Type B pancreatic cell (in vitro differentiated cells): ENCODE results near the gene LAMC3. TPM values are rescaled to one million over a fixed set of nuclear protein-coding genes. Genes with fewer than 3 reads are reported as not detected.

Source experiments
- DNase-seq: peaks from one replicate; pipeline ENCODE4 v3.0.0; 2021; ENCODE audit warnings: mixed read lengths; ENCODE audit not compliant: unreplicated experiment; ENCODE audit errors: extremely low spot score
- H3K27ac Mint-ChIP-seq: 2 replicates; pipeline ENCODE4 v1.8.0; 2021; ENCODE audit warnings: mild to moderate bottlenecking, mixed read lengths
- H3K27me3 Mint-ChIP-seq: 2 replicates; pipeline ENCODE4 v1.8.0; 2021; ENCODE audit warnings: mixed read lengths
- H3K36me3 Mint-ChIP-seq: 2 replicates; pipeline ENCODE4 v1.8.0; 2021; ENCODE audit warnings: mixed read lengths
- H3K4me1 Mint-ChIP-seq: one replicate; pipeline ENCODE4 v1.8.0; 2021; ENCODE audit warnings: mixed read lengths; ENCODE audit not compliant: unreplicated experiment
- H3K4me3 Mint-ChIP-seq: 2 replicates; pipeline ENCODE4 v1.8.0; 2021; ENCODE audit warnings: mild to moderate bottlenecking, mixed read lengths
- H3K9me3 Mint-ChIP-seq: 2 replicates; pipeline ENCODE4 v1.8.0; 2021; ENCODE audit warnings: mixed read lengths
- total RNA-seq: library from RNA; stranded (reverse); gene quantifications from 2 replicates; pipeline ENCODE4 v1.2.1, GENCODE V29; 2021; ENCODE audit warnings: low replicate concordance
- TF ChIP-seq, protein P1 (sequence below): fragments of 200-600 bp; sonication (generic); conservative IDR thresholded peaks from 2 replicates; pipeline ENCODE4 v1.5.0; 2021; ENCODE audit warnings: antibody characterized with exemption, mild to moderate bottlenecking

Gene LAMC3
- total RNA-seq, 1 donor from 2014 or later: 7.2 TPM

DNA sequence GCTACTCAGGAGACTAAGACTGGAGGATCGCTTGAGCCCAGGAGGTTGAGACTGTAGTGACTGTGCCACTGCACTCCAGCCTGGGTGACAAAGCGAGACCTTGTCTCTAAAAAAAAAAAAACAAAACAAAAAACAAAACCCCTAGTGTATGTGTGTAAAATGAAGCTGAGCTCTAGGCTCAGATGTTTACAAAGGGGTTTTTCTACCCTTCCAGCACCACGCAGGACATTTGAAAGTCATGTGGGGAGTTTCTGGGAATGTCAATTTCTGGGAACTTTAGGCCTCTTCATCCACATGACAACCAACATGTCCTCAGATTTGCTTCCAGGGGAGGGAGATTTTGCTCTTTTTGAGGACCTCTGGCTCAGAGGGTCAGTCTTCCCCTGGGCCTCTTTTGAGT, 44.9 kb downstream of the LAMC3 start:
- no peaks in the 10 kb centered on the region for H3K36me3 Mint-ChIP-seq
- no peak overlapping the region for H3K4me3 Mint-ChIP-seq
- no peak for DNase-seq
- no peaks in the 10 kb centered on the region for H3K27me3 Mint-ChIP-seq
- TF ChIP-seq, protein P1, sequence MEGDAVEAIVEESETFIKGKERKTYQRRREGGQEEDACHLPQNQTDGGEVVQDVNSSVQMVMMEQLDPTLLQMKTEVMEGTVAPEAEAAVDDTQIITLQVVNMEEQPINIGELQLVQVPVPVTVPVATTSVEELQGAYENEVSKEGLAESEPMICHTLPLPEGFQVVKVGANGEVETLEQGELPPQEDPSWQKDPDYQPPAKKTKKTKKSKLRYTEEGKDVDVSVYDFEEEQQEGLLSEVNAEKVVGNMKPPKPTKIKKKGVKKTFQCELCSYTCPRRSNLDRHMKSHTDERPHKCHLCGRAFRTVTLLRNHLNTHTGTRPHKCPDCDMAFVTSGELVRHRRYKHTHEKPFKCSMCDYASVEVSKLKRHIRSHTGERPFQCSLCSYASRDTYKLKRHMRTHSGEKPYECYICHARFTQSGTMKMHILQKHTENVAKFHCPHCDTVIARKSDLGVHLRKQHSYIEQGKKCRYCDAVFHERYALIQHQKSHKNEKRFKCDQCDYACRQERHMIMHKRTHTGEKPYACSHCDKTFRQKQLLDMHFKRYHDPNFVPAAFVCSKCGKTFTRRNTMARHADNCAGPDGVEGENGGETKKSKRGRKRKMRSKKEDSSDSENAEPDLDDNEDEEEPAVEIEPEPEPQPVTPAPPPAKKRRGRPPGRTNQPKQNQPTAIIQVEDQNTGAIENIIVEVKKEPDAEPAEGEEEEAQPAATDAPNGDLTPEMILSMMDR: no peak
- no peaks in the 10 kb centered on the region for H3K9me3 Mint-ChIP-seq
- H3K4me1 Mint-ChIP-seq: no peaks in the 10 kb centered on the region
- no peak overlapping the region for H3K27ac Mint-ChIP-seq

DNA sequence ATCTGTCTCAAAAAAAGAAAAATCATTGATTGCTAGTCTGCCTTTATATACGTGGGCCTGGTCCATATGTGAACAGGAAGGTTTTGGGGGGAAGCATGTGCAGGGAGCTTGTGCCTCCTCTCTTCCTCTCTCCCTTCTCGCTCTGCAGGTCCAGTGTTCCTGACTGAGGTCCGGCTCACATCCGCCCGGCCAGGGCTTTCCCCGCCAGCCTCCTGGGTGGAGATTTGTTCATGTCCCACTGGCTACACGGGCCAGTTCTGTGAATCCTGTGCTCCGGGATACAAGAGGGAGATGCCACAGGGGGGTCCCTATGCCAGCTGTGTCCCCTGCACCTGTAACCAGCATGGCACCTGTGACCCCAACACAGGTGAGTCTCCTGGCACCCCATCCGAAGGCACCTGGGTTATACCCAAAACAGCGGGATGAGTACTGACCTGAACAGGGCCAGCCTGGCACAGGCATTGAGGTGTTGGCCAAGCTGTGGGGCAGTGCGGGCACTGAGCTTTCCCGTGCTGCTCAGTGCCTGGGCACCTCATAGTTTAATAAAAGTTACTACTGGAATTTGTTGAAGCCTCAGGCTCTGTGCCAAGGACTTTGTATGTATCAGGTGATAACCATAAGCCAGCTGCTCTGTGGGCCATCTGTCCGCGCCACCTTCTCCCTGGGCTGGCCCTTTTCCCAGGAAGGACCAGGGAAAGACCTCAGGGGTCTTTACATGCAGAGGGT, 48.0 kb downstream of the LAMC3 start:
- Mint-ChIP-seq H3K36me3 (no peaks in the 10 kb centered on the region), H3K9me3 (no peaks in the 10 kb centered on the region), H3K27me3 (no peaks in the 10 kb centered on the region), H3K4me3 (no peak overlapping the region), H3K4me1 (no peaks in the 10 kb centered on the region), H3K27ac (no peak overlapping the region)
- TF ChIP-seq, protein P1: no peak
- no peak for DNase-seq

DNA sequence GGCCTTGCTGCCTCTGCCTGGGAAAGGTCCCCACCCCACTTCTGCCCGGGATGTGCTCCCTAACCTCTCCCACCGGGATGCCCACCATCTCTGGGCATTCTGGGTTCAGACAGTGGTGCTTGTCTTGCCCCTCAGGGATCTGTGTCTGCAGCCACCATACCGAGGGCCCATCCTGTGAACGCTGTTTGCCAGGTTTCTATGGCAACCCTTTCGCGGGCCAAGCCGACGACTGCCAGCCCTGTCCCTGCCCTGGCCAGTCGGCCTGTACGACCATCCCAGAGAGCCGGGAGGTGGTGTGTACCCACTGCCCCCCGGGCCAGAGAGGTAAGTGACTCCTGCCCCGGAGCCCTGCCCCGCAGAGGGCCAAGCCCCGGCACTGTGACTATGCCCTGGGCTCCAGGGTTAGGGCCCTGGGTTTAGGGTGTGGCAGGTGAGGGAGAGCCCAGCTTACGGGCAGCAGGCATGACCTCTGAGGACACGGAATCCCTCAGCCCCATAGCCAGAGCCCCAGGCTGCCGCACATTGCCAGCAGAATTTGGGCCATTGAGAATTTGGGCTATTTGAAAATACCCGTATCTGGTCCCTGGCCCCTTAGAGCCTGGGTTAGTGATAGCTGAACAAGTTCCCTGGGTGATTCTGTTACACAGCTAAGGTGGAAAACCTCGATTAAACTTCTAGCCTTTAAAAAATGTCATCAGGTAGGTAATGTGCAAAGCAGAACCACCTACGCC, 52.1 kb downstream of the LAMC3 start:
- H3K9me3 Mint-ChIP-seq: no peaks in the 10 kb centered on the region
- no peaks in the 10 kb centered on the region for H3K4me1 Mint-ChIP-seq
- no peaks in the 10 kb centered on the region for H3K36me3 Mint-ChIP-seq
- peaks cover 7% of the 10 kb centered on the region for H3K27me3 Mint-ChIP-seq
- TF ChIP-seq, protein P1: no peak
- no peak overlapping the region for H3K4me3 Mint-ChIP-seq
- H3K27ac Mint-ChIP-seq: no peak overlapping the region
- no peak for DNase-seq

DNA sequence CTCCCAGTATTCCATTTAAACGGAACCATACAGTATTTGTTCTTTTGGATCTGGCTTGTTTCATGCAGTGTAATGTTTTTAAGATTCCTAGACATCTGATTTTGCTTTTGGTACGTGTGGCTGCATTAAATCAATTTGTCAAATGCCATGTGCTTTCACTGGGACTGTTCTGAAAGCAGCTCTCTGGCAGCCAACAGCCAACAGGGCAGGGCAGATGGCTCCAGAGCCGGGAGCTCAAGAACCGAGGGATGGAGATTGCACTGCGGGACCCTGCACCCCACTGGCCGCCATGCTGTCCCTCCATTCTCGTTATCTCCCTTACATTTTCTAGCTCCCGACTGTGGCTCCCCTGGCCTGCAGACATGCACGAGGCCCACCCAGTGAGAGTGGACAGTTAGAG, 54.0 kb downstream of the LAMC3 start:
- TF ChIP-seq, protein P1: no peak
- Mint-ChIP-seq H3K27me3 (peaks cover 7% of the 10 kb centered on the region), H3K36me3 (no peaks in the 10 kb centered on the region), H3K4me1 (no peaks in the 10 kb centered on the region), H3K27ac (no peak overlapping the region), H3K9me3 (no peaks in the 10 kb centered on the region), H3K4me3 (no peak overlapping the region)
- DNase-seq: no peak

DNA sequence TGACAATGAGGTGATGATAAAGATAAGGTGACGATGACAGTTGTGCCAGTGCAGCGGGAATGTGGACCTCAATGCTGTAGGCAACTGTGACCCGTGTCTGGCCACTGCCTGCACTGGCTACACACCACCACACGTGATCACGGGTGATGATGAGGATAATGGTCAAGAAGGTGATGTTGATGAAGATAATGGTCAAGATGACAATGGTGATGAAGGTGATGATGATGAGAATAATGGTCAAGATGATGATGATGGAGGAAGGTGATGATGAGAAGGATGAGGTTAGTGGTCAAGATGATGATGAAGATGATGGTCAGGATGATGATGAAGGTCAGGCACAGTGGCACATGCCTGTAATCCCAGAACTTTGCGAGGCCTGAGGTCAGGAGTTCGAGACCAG, 56.6 kb downstream of the LAMC3 start:
- no peaks in the 10 kb centered on the region for H3K36me3 Mint-ChIP-seq
- no peak overlapping the region for H3K27ac Mint-ChIP-seq
- TF ChIP-seq, protein P1: no peak
- no peak for DNase-seq
- H3K9me3 Mint-ChIP-seq: no peaks in the 10 kb centered on the region
- H3K4me1 Mint-ChIP-seq: no peaks in the 10 kb centered on the region
- no peak overlapping the region for H3K4me3 Mint-ChIP-seq
- peaks cover 7% of the 10 kb centered on the region for H3K27me3 Mint-ChIP-seq
